HG03095 (cell line): ENCODE results near the gene SV2C.

Experiments
- ATAC-seq: cut with Tn5 transposase; IDR thresholded peaks from one replicate; pipeline ENCODE4 v1.9.1; 2021; ENCODE audit warnings: moderate library complexity; ENCODE audit not compliant: unreplicated experiment

Gene SV2C

GRCh38 chr5:76099286-76099702 lies 16.1 kb downstream of the SV2C start:
- ATAC-seq: peak; percentile 88

- peak; percentile 45 for ATAC-seq
Observed at GRCh38 chr5:76099756-76100155, 16.6 kb downstream of the SV2C start.

GRCh38 chr5:76104027-76104426 lies 20.8 kb downstream of the SV2C start:
- no peak for ATAC-seq

- no peak for ATAC-seq
Observed at GRCh38 chr5:76106149-76106548, 23.0 kb downstream of the SV2C start.

- ATAC-seq: no peak
Observed at GRCh38 chr5:76111477-76112174, 28.4 kb downstream of the SV2C start.

GRCh38 chr5:76113103-76113502 lies 29.9 kb downstream of the SV2C start:
- ATAC-seq: no peak

- ATAC-seq: no peak
Observed at GRCh38 chr5:76114179-76114851, 31.1 kb downstream of the SV2C start.

GRCh38 chr5:76125346-76125745 lies 42.2 kb downstream of the SV2C start:
- no peak for ATAC-seq

- ATAC-seq: no peak
Observed at GRCh38 chr5:76125888-76126287, 42.7 kb downstream of the SV2C start.

- ATAC-seq: no peak
Observed at GRCh38 chr5:76134003-76134402, 50.8 kb downstream of the SV2C start.

- ATAC-seq: no peak
Observed at GRCh38 chr5:76134646-76135045, 51.5 kb downstream of the SV2C start.

- no peak for ATAC-seq
Observed at GRCh38 chr5:76137887-76138542, 54.8 kb downstream of the SV2C start.

GRCh38 chr5:76143884-76144283 lies 60.7 kb downstream of the SV2C start:
- no peak for ATAC-seq

- ATAC-seq: no peak
Observed at GRCh38 chr5:76144513-76145274, 61.5 kb downstream of the SV2C start.

- no peak for ATAC-seq
Observed at GRCh38 chr5:76145945-76146344, 62.8 kb downstream of the SV2C start.

GRCh38 chr5:76149636-76150035 lies 66.5 kb downstream of the SV2C start:
- no peak for ATAC-seq

- ATAC-seq: no peak
Observed at GRCh38 chr5:76152161-76152560, 69.0 kb downstream of the SV2C start.

- no peak for ATAC-seq
Observed at GRCh38 chr5:76152700-76153099, 69.5 kb downstream of the SV2C start.

- no peak for ATAC-seq
Observed at GRCh38 chr5:76153271-76153670, 70.1 kb downstream of the SV2C start.

GRCh38 chr5:76154009-76154690 lies 71.0 kb downstream of the SV2C start:
- no peak for ATAC-seq

- no peak for ATAC-seq
Observed at GRCh38 chr5:76155536-76155935, 72.4 kb downstream of the SV2C start.
